Measurements from ENCODE around the gene TIAM1. TPM values are rescaled to one million over a fixed set of nuclear protein-coding genes. Genes with fewer than 3 reads are reported as not detected.
A peak's percentile ranks its signal among the peaks of the same experiment; 100 is the strongest.

TIAM1 gene
- total RNA-seq, 1 donor from 2014 or later, result under 0.01 TPM

DNA sequence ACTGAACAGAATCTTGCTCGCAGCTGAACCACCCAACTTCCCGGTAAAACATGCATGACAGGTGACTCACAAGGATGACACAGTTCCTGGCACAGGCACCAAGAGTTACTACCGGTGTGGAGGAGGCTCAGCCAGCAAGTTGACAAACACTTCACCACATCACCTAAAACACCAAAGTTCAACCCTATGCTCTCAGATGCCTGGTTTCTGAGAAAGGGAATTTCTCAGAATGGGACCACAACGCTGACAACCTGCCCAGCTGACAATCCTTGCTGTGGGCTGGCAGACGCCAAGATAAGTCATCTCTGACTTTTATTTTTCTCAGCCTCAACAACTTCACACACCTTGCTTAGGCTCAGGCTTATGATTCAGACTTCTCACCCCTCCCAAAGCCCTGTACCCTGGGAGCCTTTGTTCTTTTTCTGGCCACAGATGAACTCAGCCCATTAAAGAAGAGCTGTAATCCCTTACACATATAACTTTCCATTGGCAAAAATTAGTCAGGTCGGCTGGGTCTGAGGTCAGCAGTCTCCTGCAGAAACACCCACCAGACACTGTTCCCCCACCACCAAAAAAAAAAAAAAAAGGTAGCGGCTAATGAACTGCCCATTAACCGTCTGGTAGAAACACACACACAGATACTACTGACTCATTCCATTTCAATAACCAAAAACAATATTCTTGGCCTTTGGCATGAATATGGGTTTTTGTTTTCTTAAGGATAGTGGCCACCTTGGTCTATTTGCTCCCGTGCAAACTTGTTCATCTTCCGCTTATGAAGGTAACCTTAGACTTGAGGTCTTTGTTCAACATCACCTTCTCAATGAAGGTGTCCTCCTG, 10.8 kb upstream of the TIAM1 start:
- DNase-seq (ENCODE audit: low read depth in 2 of 2), result peak; percentile 6 to 67

DNA sequence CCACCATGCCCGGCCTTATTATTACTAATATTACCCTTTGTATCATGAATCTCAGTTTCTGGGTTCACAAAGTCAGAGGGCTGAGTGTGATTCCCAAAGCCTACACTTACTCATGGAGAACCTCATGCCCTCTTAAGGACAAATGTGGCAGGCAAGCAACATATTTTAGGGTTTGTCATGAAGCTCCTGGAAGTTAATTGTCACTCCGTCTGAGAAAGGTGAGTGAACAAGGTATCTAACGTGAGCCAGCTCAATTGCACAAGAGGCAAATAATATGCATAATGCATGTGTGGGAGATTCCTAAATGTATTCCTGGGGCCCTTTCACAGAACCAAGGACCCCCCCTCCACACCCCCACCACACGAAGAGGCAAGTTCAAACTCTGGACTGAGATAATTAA, 10.1 kb upstream of the TIAM1 start:
- DNase-seq (ENCODE audit: low read depth in 2 of 2), result no peak

- DNase-seq (ENCODE audit: low read depth in 2 of 2), result no peak
Observed at GRCh38 chr21:31352836-31353235, 8.8 kb upstream of the TIAM1 start.

- DNase-seq (ENCODE audit: low read depth in 2 of 2), result no peak
Observed at GRCh38 chr21:31351960-31352359, 7.9 kb upstream of the TIAM1 start.

GRCh38 chr21:31351438-31351837, 7.4 kb upstream of the TIAM1 start:
- peak in 1 of 2 donors; percentile 43 for DNase-seq (ENCODE audit: low read depth in 2 of 2)

- no peak for DNase-seq (ENCODE audit: low read depth in 2 of 2)
Observed at GRCh38 chr21:31349208-31349607, 5.1 kb upstream of the TIAM1 start.

- no peak for DNase-seq (ENCODE audit: low read depth in 2 of 2)
Observed at GRCh38 chr21:31348188-31348587, 4.1 kb upstream of the TIAM1 start.

DNA sequence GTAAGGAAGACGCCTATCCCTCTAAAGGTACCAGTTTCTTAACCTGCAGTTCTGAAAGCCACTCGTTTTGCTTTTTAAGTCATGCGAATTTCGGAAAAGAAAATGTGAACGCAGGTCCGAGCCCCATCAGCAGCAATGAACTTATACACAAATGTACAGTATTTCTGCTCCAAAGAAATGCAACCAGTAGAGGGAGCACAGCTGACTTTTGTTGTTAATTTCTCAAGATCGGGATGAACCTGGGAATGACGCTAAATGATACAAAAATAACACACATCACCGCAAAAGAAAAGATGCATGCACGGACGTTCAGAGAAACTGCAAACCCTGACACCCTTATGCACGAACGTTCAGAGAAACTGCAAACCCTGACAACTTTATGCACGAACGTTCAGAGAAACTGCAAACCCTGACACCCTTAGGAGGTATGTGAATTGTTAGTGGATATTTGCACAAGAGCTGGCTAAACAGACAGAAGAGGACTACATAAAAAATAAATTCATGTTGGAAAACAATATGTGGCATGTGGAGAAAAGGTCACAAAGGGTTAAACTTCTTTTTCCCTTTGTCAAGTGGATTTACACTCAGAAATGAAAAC, 3.5 kb upstream of the TIAM1 start:
- DNase-seq (ENCODE audit: low read depth in 2 of 2), result peak; percentile 33 to 46

DNA sequence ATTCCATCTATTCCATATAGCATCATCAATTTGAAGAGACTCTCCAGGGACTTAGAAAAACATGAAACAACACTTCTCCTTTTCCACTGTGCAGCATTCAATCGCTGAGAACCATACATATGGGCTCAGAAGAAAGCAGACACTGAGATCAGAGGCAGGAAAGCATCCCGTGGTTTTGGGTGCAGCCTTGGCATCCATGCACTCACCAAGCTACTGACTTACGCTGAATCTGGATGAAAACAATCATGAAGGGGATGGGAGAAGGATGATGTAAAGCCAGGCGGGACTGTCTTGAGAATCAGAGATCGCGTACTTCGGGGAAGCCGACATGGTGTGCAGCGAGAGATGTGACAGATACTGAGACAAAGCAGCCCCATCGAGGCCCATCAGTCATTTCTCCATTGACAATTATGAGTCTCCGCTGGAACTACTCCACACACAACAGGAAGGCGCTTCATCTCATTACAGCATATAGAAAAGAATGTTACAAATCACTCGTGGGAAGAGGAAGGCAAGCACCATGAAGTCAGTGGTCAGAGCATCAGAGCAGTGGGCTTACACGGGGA, 2.3 kb upstream of the TIAM1 start:
- DNase-seq (ENCODE audit: low read depth in 2 of 2), result no peak

DNA sequence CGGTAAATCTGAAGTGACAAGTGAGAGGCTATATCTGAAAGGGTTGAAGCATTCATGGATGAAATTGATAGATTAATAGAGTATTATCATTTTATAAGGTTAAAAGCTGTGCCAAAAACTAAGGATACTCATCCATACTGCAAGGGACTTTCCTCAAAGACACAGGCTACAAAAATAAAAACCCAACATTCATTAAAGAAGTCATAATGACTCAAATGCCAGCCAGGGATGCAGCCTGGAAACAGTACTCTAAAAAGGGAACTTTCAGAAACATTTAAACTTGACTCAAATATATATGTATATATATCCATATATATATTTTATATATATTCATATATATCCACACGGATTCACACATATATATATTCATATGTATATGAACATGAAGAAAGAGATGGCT, 1.1 kb upstream of the TIAM1 start:
- DNase-seq (ENCODE audit: low read depth in 2 of 2), result no peak

- DNase-seq (ENCODE audit: low read depth in 2 of 2), result no peak
Observed at GRCh38 chr21:31343030-31343510, 991 bp downstream of the TIAM1 start.

DNA sequence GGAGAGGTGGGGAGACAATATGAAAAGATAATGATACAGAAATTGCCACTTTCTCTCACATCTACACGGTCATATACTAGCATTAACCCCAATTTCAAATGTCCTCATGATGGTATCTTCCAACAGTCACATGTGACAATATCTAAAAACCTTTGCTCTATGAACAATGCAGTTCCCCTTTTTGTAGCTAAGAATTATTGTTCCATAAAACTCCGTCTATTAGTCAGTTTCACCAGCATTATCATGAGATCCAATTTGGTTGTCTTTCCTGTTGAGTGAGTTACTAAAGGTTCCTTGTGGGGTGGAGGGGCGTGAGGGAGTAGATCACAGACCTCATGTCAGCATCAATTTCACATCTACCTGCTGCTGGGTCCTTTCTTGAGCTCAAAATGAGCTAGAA, 1.7 kb downstream of the TIAM1 start:
- no peak for DNase-seq (ENCODE audit: low read depth in 2 of 2)

DNA sequence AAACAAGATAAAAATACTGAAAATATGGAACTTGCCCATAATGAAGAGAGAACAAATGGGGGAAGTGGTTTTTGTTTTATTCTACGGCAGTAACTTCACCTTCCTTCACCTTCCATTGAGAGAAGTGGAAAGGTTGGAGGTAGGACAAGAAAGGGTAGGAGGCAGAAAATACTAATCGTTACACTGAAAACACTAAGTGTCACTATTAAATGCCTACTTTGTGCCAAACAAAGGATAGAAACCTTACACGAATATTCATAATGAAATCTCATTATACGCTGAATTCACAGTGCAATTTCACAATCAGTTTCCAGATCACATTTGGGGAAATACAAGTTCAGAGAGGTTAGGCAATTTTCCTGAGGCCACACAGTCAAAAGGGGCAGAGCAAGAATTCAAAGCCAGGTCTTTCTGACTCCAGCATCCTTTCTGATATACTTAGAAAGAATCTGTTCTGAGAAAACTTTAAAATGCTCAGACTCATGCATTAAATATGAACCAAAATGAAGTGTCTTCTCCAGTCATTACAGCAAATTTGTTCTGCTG, 3.0 kb downstream of the TIAM1 start:
- no peak for DNase-seq (ENCODE audit: low read depth in 2 of 2)

DNA sequence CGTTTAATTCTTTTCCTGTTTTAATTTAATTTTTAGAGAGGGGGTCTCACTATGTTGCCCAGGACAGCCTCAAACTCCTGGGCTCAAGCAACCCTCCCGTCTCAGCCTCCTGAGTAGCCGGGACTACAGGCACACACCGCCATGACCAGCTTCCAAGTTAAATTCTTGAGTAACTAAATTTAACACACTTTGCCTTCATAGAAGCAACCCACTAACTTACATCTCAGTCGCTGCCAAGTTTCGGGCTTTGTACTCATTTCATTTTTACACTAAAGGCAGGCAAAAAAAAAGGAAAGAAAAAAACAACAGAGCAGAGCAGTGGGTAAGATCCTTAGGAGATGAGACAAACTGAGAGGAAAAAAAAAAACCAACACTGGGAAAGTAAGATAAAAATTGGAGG, 3.5 kb downstream of the TIAM1 start:
- DNase-seq (ENCODE audit: low read depth in 2 of 2), result no peak

GRCh38 chr21:31339721-31340120, 4.3 kb downstream of the TIAM1 start:
- no peak for DNase-seq (ENCODE audit: low read depth in 2 of 2)

DNA sequence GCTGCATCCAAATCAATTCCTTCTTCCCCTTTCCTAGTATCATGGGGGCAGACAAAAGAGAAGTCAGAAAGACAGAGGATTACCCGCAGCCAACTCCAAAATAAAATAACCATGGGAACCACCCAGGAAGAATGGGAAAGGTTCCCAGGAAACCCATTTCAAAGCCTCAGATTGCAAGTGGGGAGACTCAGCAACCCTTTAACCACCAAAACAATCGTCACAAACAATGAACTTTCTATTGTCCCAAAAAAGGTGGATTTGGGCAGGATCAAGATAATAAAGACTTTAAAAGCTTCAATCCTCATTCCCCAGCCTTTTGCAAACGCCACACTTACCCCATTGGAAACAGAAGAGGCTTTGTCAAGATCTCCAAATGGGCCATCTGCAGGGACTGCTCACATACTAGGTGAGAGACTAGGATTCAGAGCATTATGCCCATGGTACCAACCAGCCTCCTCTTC, 5.1 kb downstream of the TIAM1 start:
- DNase-seq (ENCODE audit: low read depth in 2 of 2), result no peak

DNA sequence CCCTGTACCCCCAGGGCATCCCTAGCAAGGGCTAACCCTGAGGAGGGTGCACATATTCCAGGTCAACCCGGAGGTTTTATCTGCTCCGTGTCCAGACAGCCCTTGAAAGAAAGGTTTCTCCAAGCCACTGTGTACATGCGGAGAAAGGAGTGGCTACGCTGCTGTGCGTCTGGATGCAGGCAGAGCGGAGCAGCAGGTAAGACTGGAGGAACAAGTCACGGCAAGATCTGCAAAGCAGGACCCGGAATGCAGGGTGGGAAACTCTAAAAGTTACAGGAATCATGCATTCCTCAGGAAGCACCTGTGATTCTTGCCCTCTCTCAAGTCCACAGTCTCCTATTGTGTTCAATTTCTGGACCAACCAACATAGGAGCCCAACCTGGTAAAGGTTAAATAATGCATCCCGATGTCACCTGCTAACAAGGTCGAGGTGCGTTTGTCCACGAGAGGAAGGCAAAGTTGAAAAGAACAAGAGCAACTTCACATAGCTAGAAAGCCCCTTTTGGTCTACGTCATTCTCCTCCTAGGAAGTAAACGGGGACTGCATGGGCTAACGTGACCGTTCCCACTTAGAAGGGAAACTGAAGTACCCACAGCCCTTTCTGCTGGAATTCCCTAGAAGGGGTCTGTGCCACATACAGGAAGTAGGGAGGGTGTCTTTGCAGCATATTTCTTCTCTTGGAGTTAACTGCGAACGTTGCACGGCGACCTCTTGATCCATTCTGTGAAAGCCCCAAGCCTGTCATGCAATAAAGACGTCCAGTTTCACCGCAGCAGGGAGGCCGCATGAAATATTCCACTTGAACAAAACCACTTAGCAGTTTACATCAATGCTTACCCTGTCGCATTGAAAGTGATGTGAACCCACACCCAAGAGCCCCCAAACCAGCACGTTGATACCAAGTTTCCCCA, 5.8 kb downstream of the TIAM1 start:
- no peak for DNase-seq (ENCODE audit: low read depth in 2 of 2)

- DNase-seq (ENCODE audit: low read depth in 2 of 2), result no peak
Observed at GRCh38 chr21:31337086-31337485, 7.0 kb downstream of the TIAM1 start.

GRCh38 chr21:31336739-31337040, 7.4 kb downstream of the TIAM1 start:
- DNase-seq (ENCODE audit: low read depth in 2 of 2), result no peak

DNA sequence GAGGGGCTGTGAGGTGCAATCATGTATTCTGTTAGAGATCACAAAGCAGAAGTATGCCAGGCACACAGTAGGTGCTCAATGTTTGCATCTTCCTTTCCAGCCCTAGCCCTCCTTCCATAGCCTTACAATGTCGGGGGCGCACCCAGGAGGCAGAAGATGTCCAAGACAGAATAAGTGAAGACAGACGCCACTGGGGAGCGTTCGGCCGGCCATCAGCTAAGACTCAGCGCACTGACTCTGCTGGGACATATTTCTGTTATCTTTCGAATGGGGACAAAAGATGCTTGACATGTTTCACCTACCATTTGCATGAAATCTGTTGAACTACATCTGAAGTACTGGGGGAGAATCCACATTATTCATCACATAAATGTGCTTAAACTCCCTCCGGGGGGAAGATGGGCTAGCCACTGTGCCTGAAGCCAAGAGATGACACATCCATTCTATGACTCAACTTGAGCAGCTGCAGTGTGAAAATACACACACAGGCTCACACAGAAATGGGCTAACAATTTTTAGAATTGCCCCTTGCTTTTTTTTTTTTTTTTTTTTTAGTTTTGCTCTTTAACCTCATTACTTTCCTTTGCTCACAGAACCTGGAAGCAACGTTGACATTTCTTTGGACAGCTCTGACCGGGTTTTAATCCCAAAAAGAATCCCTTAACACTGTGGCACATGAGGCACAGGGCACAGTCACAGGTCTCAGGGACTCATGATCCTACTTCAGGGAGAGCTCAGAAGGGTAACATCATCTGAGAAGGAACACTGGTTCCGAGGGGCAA, 7.9 kb downstream of the TIAM1 start:
- DNase-seq (ENCODE audit: low read depth in 2 of 2), result peak in 1 of 2 donors; percentile 71

GRCh38 chr21:31334648-31335121, 9.4 kb downstream of the TIAM1 start:
- DNase-seq (ENCODE audit: low read depth in 2 of 2), result no peak

Measured in lung microvascular endothelial cell (primary cell).